B cell (primary cell): Measurements from ENCODE around the gene BRSK2. TPM values are rescaled to one million over a fixed set of nuclear protein-coding genes. Genes with fewer than 3 reads are reported as not detected.

Source experiments
- ATAC-seq: fragments of 200-7000 bp; cut with Tn5 transposase; one replicate; pipeline ENCODE4 v1.10.0; 2021; ENCODE audit warnings: low read depth, mild to moderate bottlenecking, moderate number of reproducible peaks, moderate library complexity
- CTCF ChIA-PET: fragments of 350-600 bp; sonication (Branson Sonifier 250); formaldehyde crosslinking; loops from one replicate; lab custom pipeline; 2021; ENCODE audit warnings: antibody characterized with exemption, inconsistent platforms; lab: Charles Lee
- POLR2A ChIA-PET: fragments of 350-600 bp; sonication (Branson Sonifier 250); formaldehyde crosslinking; loops from one replicate; lab custom pipeline; 2021; ENCODE audit warnings: antibody characterized with exemption; lab: Charles Lee
- DNase-seq: peaks from one replicate; pipeline ENCODE4 v3.0.0; 2013
- H2AFZ ChIP-seq: 2 replicates; pipeline ENCODE4 v1.6.1; 2012; ENCODE audit warnings: mild to moderate bottlenecking, low read depth, low read length; ENCODE audit not compliant: insufficient read depth, poor library complexity, severe bottlenecking
- H3K27ac ChIP-seq, 2 donors: 1 replicate in 1 of 2; 2 replicates in 1 of 2; pipeline ENCODE4 v1.5.1; 2012 to 2013; ENCODE audit warnings: low read length in 2 of 2, mild to moderate bottlenecking in 2 of 2, moderate library complexity in 1 of 2
- H3K27me3 ChIP-seq, 4 experiments: fragments of 200-600 bp in 1 of 4; sonication (generic) in 1 of 4; replicated peaks in 1 of 4; 1 replicate in 2 of 4; 2 replicates in 2 of 4; pipeline versions ENCODE4 v1.6.1 to v1.7.0; 2013 to 2016; ENCODE audit warnings: low read length in 3 of 4, mild to moderate bottlenecking in 2 of 4, mixed read lengths in 1 of 4, moderate library complexity in 1 of 4; ENCODE audit not compliant: insufficient read depth in 4 of 4, control insufficient read depth in 3 of 4; ENCODE audit errors: control extremely low read depth in 1 of 4
- H3K36me3 ChIP-seq, 2 experiments: replicated peaks in 1 of 2; 1 replicate in 1 of 2; 2 replicates in 1 of 2; pipeline versions ENCODE4 v1.6.1 to v1.7.1; 2013; ENCODE audit warnings: low read length in 1 of 2; ENCODE audit not compliant: insufficient read depth in 2 of 2, control insufficient read depth in 1 of 2; ENCODE audit errors: control extremely low read depth in 1 of 2, extremely low read depth in 1 of 2
- H3K4me1 ChIP-seq, 2 donors: fragments of 200-600 bp in 1 of 2; sonication (generic) in 1 of 2; 1 replicate in 1 of 2; 2 replicates in 1 of 2; pipeline versions ENCODE4 v1.5.1 to v1.6.1; 2013 to 2017; ENCODE audit warnings: low read length in 2 of 2; ENCODE audit not compliant: control insufficient read depth in 2 of 2, insufficient read depth in 2 of 2
- H3K4me2 ChIP-seq: replicated peaks from 2 replicates; pipeline ENCODE3; 2012; ENCODE audit warnings: mild to moderate bottlenecking, low read depth, low read length; ENCODE audit not compliant: poor library complexity, severe bottlenecking
- H3K4me3 ChIP-seq, 5 experiments: fragments of 200-600 bp in 1 of 5; sonication (generic) in 1 of 5; 1 replicate in 3 of 5; 2 replicates in 2 of 5; pipeline versions ENCODE4 v1.5.1 to v1.7.0; 2011 to 2016; ENCODE audit warnings: low read length in 4 of 5, mild to moderate bottlenecking in 4 of 5, low read depth in 2 of 5, control low read depth in 1 of 5, moderate library complexity in 1 of 5; ENCODE audit not compliant: insufficient read depth in 1 of 5; ENCODE audit errors: control extremely low read depth in 1 of 5, extremely low read depth in 1 of 5
- H3K79me2 ChIP-seq: fragments of 200-600 bp; sonication (generic); one replicate; pipeline ENCODE4 v1.6.0; 2016; ENCODE audit warnings: low read length; ENCODE audit not compliant: control insufficient read depth, insufficient read depth
- H3K9ac ChIP-seq: fragments of 200-600 bp; sonication (generic); 2 replicates; pipeline ENCODE4 v1.6.1; 2017; ENCODE audit warnings: mild to moderate bottlenecking, low read length, moderate library complexity
- H3K9me3 ChIP-seq, 3 donors: one replicate each; pipeline versions ENCODE4 v1.6.1 to v1.7.1; 2013; ENCODE audit warnings: low read length in 2 of 3; ENCODE audit not compliant: control insufficient read depth in 2 of 3, insufficient read depth in 1 of 3; ENCODE audit errors: control extremely low read depth in 1 of 3
- H4K20me1 ChIP-seq: 2 replicates; pipeline ENCODE4 v1.6.0; 2012; ENCODE audit warnings: mild to moderate bottlenecking, low read length; ENCODE audit not compliant: insufficient read depth, control insufficient read depth, poor library complexity, severe bottlenecking
- H3K27ac Mint-ChIP-seq: one replicate; pipeline ENCODE4 v1.8.0; 2021; ENCODE audit warnings: mixed read lengths
- H3K27me3 Mint-ChIP-seq: one replicate; pipeline ENCODE4 v1.8.0; 2021; ENCODE audit warnings: mixed read lengths
- H3K4me1 Mint-ChIP-seq: one replicate; pipeline ENCODE4 v1.8.0; 2021; ENCODE audit warnings: mixed read lengths
- H3K4me3 Mint-ChIP-seq: one replicate; pipeline ENCODE4 v1.8.0; 2021; ENCODE audit warnings: mixed read lengths
- H3K9me3 Mint-ChIP-seq: one replicate; pipeline ENCODE4 v1.8.0; 2022; ENCODE audit warnings: mixed read lengths; ENCODE audit not compliant: insufficient read depth
- EZH2 ChIP-seq: IDR thresholded peaks from 2 replicates; pipeline ENCODE4 v1.6.1; 2012; ENCODE audit warnings: borderline replicate concordance, low read depth, mild to moderate bottlenecking, moderate library complexity, low read length; ENCODE audit not compliant: insufficient read depth, poor library complexity, severe bottlenecking
- WGBS: methylation state at CpG from one replicate; pipeline ENCODE4 v1.1.5; 2013; ENCODE audit warnings: missing lambda C conversion rate; ENCODE audit not compliant: insufficient coverage; 5-methylcytosine and 5-hydroxymethylcytosine counted together
- intact Hi-C: fragments of 100-400 bp; cut with micrococcal nuclease; formaldehyde crosslinking; loops from one replicate; pipeline ENCODE4 v1.10.0; 2022
- polyA plus RNA-seq: library from polyadenylated mRNA; depleted of rRNA; stranded (reverse); fragments of >200 nt; gene quantifications from 2 replicates; pipeline ENCODE4 v1.2.3, GENCODE V29; 2012
- total RNA-seq, 2 donors: library from RNA; stranded (reverse); fragments of 120-200 nt in 1 of 2; gene quantifications; 1 replicate in 1 of 2; 2 replicates in 1 of 2; pipeline versions ENCODE4 v1.2.3 to v1.2.4, GENCODE V29; 2013 to 2022
- TF ChIP-seq, protein P1 (sequence below): fragments of 200-600 bp; IDR thresholded peaks from one replicate; pipeline ENCODE4 v1.8.0; 2022; ENCODE audit warnings: antibody characterized with exemption, mild to moderate bottlenecking

Gene BRSK2
- total and polyA plus RNA-seq, 2 donors (not counting 1 experiment from before 2014, with no cell fraction given), result 0.51 to 0.79 TPM

GRCh38 chr11:1483445-1483961, 93.8 kb downstream of the BRSK2 start:
- no peaks in the 10 kb centered on the region for H3K27me3 Mint-ChIP-seq
- no peaks in the 10 kb centered on the region for H3K9me3 Mint-ChIP-seq
- H3K9ac ChIP-seq, result no peak overlapping the region
- no peaks in the 10 kb centered on the region for H3K27me3 ChIP-seq
- H3K27ac Mint-ChIP-seq, result no peak overlapping the region
- intact Hi-C loops, result no loop called here
- no peak overlapping the region for H3K4me3 Mint-ChIP-seq
- TF ChIP-seq, protein P1, sequence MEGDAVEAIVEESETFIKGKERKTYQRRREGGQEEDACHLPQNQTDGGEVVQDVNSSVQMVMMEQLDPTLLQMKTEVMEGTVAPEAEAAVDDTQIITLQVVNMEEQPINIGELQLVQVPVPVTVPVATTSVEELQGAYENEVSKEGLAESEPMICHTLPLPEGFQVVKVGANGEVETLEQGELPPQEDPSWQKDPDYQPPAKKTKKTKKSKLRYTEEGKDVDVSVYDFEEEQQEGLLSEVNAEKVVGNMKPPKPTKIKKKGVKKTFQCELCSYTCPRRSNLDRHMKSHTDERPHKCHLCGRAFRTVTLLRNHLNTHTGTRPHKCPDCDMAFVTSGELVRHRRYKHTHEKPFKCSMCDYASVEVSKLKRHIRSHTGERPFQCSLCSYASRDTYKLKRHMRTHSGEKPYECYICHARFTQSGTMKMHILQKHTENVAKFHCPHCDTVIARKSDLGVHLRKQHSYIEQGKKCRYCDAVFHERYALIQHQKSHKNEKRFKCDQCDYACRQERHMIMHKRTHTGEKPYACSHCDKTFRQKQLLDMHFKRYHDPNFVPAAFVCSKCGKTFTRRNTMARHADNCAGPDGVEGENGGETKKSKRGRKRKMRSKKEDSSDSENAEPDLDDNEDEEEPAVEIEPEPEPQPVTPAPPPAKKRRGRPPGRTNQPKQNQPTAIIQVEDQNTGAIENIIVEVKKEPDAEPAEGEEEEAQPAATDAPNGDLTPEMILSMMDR, result no peak
- TF ChIP-seq EZH2, result no peak
- peaks cover 0 to 22% of the 10 kb centered on the region in 2 experiments for H3K36me3 ChIP-seq
- H3K27ac ChIP-seq, result no peak overlapping the region
- no peak overlapping the region for H3K4me3 ChIP-seq
- WGBS, result 80% methylated on average over 1 of the region's 6 CpGs
- ChIA-PET POLR2A (no interaction called here), CTCF (interaction anchor here (1.3 kb wide), 1 partner anchor 31 kb away, joined by 4 read pairs; no protein-coding TSS in a partner anchor)
- H3K9me3 ChIP-seq, result peaks cover 0 to 8% (median 0%) of the 10 kb centered on the region in 3 donors
- ATAC-seq, result no peak
- H3K79me2 ChIP-seq, result peaks cover 48% of the 10 kb centered on the region
- DNase-seq, result no peak
- no peak overlapping the region for H2AFZ ChIP-seq
- H3K4me1 ChIP-seq, result peaks cover 21 to 32% of the 10 kb centered on the region in 2 donors
- peaks cover 96% of the 10 kb centered on the region for H4K20me1 ChIP-seq
- peaks cover 30% of the 10 kb centered on the region for H3K4me1 Mint-ChIP-seq
- H3K4me2 ChIP-seq, result no peak overlapping the region

- Mint-ChIP-seq H3K9me3 (no peaks in the 10 kb centered on the region), H3K4me1 (peaks cover 36% of the 10 kb centered on the region), H3K27ac (no peak overlapping the region), H3K4me3 (no peak overlapping the region), H3K27me3 (no peaks in the 10 kb centered on the region)
- H4K20me1 ChIP-seq, result peaks cover 98% of the 10 kb centered on the region
- H3K4me2 ChIP-seq, result no peak overlapping the region
- no peaks in the 10 kb centered on the region for H3K27me3 ChIP-seq
- H3K9me3 ChIP-seq, result peaks cover 0 to 8% (median 0%) of the 10 kb centered on the region in 3 donors
- no peak overlapping the region for H3K9ac ChIP-seq
- POLR2A ChIA-PET, result no interaction called here
- CTCF ChIA-PET, result interaction anchor here (1.3 kb wide), 1 partner anchor 31 kb away, joined by 4 read pairs; no protein-coding TSS in a partner anchor
- TF ChIP-seq, protein P1, result no peak
- TF ChIP-seq EZH2, result no peak
- H3K4me1 ChIP-seq, result peaks cover 21 to 37% of the 10 kb centered on the region in 2 donors
- peaks cover 55% of the 10 kb centered on the region for H3K79me2 ChIP-seq
- H3K36me3 ChIP-seq, result peaks cover 0 to 16% of the 10 kb centered on the region in 2 experiments
- ATAC-seq (no peak), DNase-seq (no peak)
- H2AFZ ChIP-seq, result no peak overlapping the region
- no peak overlapping the region for H3K4me3 ChIP-seq
- WGBS, result 98% methylated on average over 16 of the region's 17 CpGs
- H3K27ac ChIP-seq, result no peak overlapping the region
- intact Hi-C loops, result no loop called here
Observed at GRCh38 chr11:1484061-1484671, 94.4 kb downstream of the BRSK2 start.
